Esophagus squamous epithelium (tissue), 5 donors: ENCODE data around the gene SCGB2B2. TPM values are rescaled to one million over a fixed set of nuclear protein-coding genes. Genes with fewer than 3 reads are reported as not detected.
"Not testable (repeated sequence)": the region's sequence is repeated elsewhere in the genome, so short reads cannot be mapped to it uniquely, and the experiment has no call there.

Experiments
- DNase-seq: peaks from one replicate; lab custom pipeline; 2025; lab: John Stamatoyannopoulos, UW
- H3K27ac ChIP-seq, 4 donors: fragments of 200-600 bp; sonication (generic); one replicate each; pipeline ENCODE4 v1.5.1; 2016 to 2019; ENCODE audit warnings: mild to moderate bottlenecking in 1 of 4
- H3K27me3 ChIP-seq, 4 donors: fragments of 200-600 bp; sonication (generic); 1 replicate in 3 of 4; 2 replicates in 1 of 4; pipeline versions ENCODE4 v1.5.1 to v1.6.0; 2017 to 2021; ENCODE audit warnings: antibody characterized with exemption in 1 of 4
- H3K36me3 ChIP-seq, 3 donors: fragments of 200-600 bp; sonication (generic); one replicate each; pipeline ENCODE4 v1.5.1; 2016 to 2019
- H3K4me1 ChIP-seq, 3 donors: fragments of 200-600 bp; sonication (generic); one replicate each; pipeline ENCODE4 v1.5.1; 2017 to 2019
- H3K4me3 ChIP-seq, 4 donors: fragments of 200-600 bp; sonication (generic); 1 replicate in 3 of 4; 2 replicates in 1 of 4; pipeline ENCODE4 v1.5.1; 2016 to 2019; ENCODE audit warnings: mild to moderate bottlenecking in 2 of 4, moderate library complexity in 1 of 4
- H3K9me3 ChIP-seq, 3 donors: fragments of 200-600 bp; sonication (generic); one replicate each; pipeline ENCODE4 v1.5.1; 2016 to 2019
- POLR2A ChIP-seq, 4 donors: fragments of 450-650 bp; IDR thresholded peaks; one replicate each; pipeline ENCODE4 v1.6.1; 2017; ENCODE audit warnings: antibody characterized with exemption in 4 of 4, mild to moderate bottlenecking in 4 of 4, moderate library complexity in 3 of 4
- WGBS, 2 donors: methylation state at CpG; one replicate each; pipeline ENCODE4 v1.1.5; 2018; 5-methylcytosine and 5-hydroxymethylcytosine counted together
- intact Hi-C: fragments of 100-400 bp; cut with DNase I; formaldehyde crosslinking; loops from one replicate; pipeline ENCODE4 v1.15.0; 2022
- total RNA-seq, 4 donors: library from RNA; depleted of rRNA; stranded (reverse); fragments of >200 nt; gene quantifications; one replicate each; pipeline ENCODE4 v1.1.0, GENCODE V29; 2016
- TF ChIP-seq, protein P1 (sequence below), 6 experiments: fragments of 450-650 bp in 4 of 6; fragments of 200-600 bp in 2 of 6; sonication (generic) in 2 of 6; IDR thresholded peaks; one replicate each; pipeline ENCODE4 v1.5.1; 2016 to 2019; ENCODE audit warnings: antibody characterized with exemption in 6 of 6, mild to moderate bottlenecking in 4 of 6, moderate library complexity in 4 of 6
- donor health status: DM: yes; HTN: yes; CAD: no.

The SCGB2B2 gene
- total RNA-seq, 4 donors from 2014 or later, result 0.48 to 0.57 TPM; not detected in 2

DNA sequence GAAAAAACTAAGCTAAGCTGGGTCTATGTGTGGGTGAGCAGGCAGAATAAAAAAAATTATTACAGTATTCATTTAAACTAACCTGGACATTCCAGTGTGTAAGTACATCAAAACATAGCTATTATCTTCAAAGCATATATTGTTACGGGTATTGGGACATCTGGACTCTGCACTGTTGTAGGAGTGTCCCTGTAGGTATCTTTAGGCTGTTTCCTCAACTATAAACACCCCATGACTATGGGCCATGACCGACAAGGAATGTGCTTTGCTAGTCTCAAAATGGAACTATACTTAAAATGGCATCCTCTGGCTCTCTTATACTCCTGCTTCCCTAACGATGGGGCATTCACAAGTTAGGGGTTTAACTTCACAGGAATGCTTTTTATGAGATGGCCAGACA lies 3.4 kb downstream of the SCGB2B2 start:
- TF ChIP-seq POLR2A (IDR thresholded peaks at IDR 0.05), result no peak
- TF ChIP-seq, protein P1, sequence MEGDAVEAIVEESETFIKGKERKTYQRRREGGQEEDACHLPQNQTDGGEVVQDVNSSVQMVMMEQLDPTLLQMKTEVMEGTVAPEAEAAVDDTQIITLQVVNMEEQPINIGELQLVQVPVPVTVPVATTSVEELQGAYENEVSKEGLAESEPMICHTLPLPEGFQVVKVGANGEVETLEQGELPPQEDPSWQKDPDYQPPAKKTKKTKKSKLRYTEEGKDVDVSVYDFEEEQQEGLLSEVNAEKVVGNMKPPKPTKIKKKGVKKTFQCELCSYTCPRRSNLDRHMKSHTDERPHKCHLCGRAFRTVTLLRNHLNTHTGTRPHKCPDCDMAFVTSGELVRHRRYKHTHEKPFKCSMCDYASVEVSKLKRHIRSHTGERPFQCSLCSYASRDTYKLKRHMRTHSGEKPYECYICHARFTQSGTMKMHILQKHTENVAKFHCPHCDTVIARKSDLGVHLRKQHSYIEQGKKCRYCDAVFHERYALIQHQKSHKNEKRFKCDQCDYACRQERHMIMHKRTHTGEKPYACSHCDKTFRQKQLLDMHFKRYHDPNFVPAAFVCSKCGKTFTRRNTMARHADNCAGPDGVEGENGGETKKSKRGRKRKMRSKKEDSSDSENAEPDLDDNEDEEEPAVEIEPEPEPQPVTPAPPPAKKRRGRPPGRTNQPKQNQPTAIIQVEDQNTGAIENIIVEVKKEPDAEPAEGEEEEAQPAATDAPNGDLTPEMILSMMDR (IDR thresholded peaks at IDR 0.05), result no peak
- WGBS, 2 donors, result 71 to 75% methylated on average over 3 of the region's 3 CpGs
- Histone ChIP-seq H3K27me3 (no peaks in the 10 kb centered on the region), H3K36me3 (peaks cover 0 to 2% (median 0%) of the 10 kb centered on the region in 3 donors), H3K4me3 (no peak overlapping the region), H3K4me1 (peaks cover 0 to 21% (median 10%) of the 10 kb centered on the region in 3 donors), H3K9me3 (no peaks in the 10 kb centered on the region), H3K27ac (no peak overlapping the region)
- no peak for DNase-seq
- intact Hi-C loops, result no loop called here

DNA sequence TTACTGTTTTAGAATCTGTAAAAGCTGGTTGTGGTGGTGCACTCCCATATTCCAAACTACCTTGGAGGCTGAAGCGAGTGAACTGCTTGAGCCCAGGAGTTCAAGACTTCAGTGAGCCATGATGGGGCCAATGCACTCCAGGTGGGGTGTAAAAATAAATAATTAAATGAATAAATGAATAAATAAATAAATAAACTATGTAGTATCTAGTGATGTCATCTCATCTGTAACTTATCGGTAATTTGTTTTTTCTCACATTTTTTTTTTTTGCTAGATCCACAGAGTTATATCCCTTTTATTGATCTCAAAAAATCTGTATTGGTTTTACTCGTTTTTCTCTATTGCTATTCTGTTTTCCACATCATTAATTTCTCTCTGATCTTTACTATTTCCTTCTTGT lies 5.0 kb downstream of the SCGB2B2 start:
- Histone ChIP-seq H3K27me3 (no peaks in the 10 kb centered on the region), H3K4me1 (peaks cover 0 to 25% (median 6%) of the 10 kb centered on the region in 3 donors), H3K4me3 (no peak overlapping the region), H3K36me3 (no peaks in the 10 kb centered on the region), H3K9me3 (no peaks in the 10 kb centered on the region), H3K27ac (no peak overlapping the region)
- DNase-seq, result no peak
- intact Hi-C loops, result no loop called here
- TF ChIP-seq, protein P1 (IDR thresholded peaks at IDR 0.05), result no peak
- no peak for TF ChIP-seq POLR2A (IDR thresholded peaks at IDR 0.05)
- WGBS, 2 donors, result 85 to 92% methylated on average over 3 of the region's 3 CpGs

DNA sequence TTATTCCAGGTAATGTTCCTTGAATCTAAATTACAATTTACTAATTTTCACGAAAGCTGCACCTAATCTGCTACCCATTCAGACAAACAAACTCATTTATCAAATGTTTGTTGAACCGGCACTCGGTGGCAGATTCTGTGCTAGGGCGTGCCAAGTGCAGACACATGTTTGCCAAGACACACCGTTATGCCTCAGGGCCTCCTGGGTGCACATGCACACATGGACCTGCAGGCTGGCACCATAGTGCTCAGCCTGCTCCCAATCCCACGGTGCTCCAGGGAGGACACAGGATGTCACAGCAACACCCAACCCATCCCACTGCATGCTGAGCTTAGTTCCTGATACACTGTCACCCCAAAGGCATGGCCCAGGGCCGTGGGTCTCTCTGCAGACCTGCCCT lies 7.7 kb downstream of the SCGB2B2 start:
- Histone ChIP-seq H3K36me3 (no peaks in the 10 kb centered on the region), H3K27me3 (no peaks in the 10 kb centered on the region), H3K9me3 (no peaks in the 10 kb centered on the region), H3K27ac (no peak overlapping the region), H3K4me3 (no peak overlapping the region), H3K4me1 (peaks cover 0 to 21% (median 0%) of the 10 kb centered on the region in 3 donors)
- TF ChIP-seq POLR2A (IDR thresholded peaks at IDR 0.05), result no peak
- TF ChIP-seq, protein P1 (IDR thresholded peaks at IDR 0.05), result no peak
- WGBS, 2 donors, result 36 to 67% methylated on average over 6 of the region's 7 CpGs
- intact Hi-C loops, result no loop called here
- DNase-seq, result no peak

DNA sequence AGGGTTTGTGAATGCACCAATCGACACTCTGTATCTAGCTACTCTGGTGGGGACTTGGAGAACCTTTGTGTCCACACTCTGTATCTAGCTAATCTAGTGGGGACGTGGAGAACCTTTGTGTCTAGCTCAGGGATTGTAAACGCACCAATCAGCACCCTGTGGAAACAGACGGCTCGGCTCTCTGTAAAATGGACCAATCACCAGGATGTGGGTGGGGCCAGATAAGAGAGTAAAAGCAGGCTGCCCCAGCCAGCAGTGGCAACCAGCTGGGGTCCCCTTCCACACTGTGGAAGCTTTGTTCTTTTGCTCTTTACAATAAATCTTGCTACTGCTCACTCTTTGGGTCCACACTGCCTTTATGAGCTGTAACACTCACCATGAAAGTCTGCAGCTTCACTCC lies 8.3 kb downstream of the SCGB2B2 start:
- intact Hi-C loops, H3K9me3 ChIP-seq, H3K4me3 ChIP-seq: not testable (repeated sequence)

DNA sequence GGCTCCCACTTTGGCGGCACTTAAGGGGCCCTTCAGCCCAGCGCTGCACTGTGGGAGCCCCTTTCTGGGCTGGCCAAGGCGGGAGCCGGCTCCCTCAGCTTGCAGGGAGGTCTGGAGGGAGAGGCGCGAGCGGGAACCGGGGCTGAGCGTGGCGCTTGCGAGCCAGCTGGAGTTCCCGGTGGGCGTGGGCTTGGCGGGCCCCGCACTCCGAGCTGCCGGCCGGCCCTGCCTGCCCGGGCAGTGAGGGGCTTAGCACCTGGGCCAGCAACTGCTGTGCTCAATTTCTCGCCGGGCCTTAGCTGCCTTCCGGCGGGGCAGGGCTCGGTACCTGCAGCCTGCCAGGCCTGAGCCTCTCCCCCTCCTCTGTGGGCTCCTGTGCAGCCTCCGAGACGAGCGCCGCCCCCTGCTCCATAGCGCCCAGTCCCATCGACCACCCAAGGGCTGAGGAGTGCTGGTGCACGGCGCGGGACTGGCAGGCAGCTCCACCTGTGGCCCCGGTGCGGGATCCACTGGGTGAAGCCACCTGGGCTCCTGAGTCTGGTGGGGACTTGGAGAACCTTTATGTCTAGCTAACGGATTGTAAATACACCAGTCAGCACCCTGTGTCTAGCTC lies 8.8 kb downstream of the SCGB2B2 start:
- 99% methylated on average over 14 of the region's 36 CpGs; no CpG with 5 or more reads in 1 of the 2 donors for WGBS, 2 donors
- H3K4me3 ChIP-seq, result peak overlapping the region in 2 of 4 donors; percentile 40 to 64

More for the DNA sequence above, 8.3 kb downstream of the SCGB2B2 start:
- not testable (repeated sequence) for H3K36me3 ChIP-seq, DNase-seq, H3K27me3 ChIP-seq, H3K27ac ChIP-seq
- 77 to 82% methylated on average over 2 to 5 of the region's 5 CpGs for WGBS, 2 donors
- H3K4me1 ChIP-seq, result peaks cover 0 to 21% (median 0%) of the 10 kb centered on the region in 3 donors

DNA sequence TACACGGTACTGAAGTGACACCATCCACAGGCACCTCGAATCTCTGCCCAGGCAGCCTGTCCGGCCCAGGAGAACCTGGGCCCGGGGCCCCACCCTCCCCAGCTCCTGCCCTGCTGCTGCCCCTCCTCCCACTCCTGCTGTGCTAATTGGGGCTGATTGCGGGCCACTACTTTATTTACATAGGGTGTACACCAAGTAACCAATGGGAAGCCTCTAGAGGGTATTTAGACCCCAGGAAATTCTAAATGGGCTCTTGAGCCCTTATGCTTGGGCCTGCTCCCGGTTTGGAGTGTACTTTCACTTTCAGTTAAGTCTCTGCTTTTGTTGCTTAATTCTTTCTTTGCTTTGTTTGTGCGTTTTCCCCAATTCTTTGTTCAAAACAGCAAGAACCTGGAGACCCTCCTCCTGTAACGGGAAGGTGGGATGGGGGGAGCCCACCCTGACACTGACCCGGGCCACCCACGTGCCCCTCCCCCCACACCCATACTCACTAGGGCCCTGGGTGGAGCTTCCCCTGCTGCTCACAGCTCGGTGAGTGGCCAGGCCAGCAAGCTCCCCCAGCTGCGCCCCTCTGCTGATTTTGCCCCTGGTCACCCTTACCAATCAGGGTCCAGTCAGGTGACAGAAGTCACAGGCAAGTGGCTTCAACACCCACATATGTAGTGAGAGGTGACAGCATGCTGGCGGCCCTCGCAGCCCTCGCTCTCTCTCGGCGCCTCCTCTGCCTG lies 9.4 kb downstream of the SCGB2B2 start:
- Histone ChIP-seq H3K36me3 (no peaks in the 10 kb centered on the region), H3K27ac (peak overlapping the region; percentile 42 to 73 (median 57)), H3K4me3 (peak overlapping the region; percentile 28 to 64 (median 41)), H3K9me3 (no peaks in the 10 kb centered on the region), H3K27me3 (no peaks in the 10 kb centered on the region), H3K4me1 (peaks cover 0 to 21% (median 0%) of the 10 kb centered on the region in 3 donors)
- intact Hi-C loops, result no loop called here
- TF ChIP-seq, protein P1 (IDR thresholded peaks at IDR 0.05), result no peak
- TF ChIP-seq POLR2A (IDR thresholded peaks at IDR 0.05), result no peak
- WGBS, 2 donors, result 31 to 49% methylated on average over 9 to 10 of the region's 17 CpGs
- no peak for DNase-seq

More for the DNA sequence above, 8.8 kb downstream of the SCGB2B2 start:
- DNase-seq, H3K27me3 ChIP-seq, intact Hi-C loops, H3K9me3 ChIP-seq, H3K36me3 ChIP-seq, H3K27ac ChIP-seq: not testable (repeated sequence)
- peaks cover 0 to 21% (median 0%) of the 10 kb centered on the region in 3 donors for H3K4me1 ChIP-seq
